Stimulated activated CD8-positive, alpha-beta memory T cell treated with anti-CD3 and anti-CD28 coated beads, Interleukin-12 subunit alpha, Interleukin-12 subunit beta, amount 100 ng/mL, for 1 hour (primary cell): Measurements from ENCODE around the gene PLP2.
"Not testable (repeated sequence)": the region's sequence is repeated elsewhere in the genome, so short reads cannot be mapped to it uniquely, and the experiment has no call there.

ENCODE experiments used
- DNase-seq: peaks from one replicate; pipeline ENCODE4 v3.0.0-alpha.2; 2020; ENCODE audit warnings: low read depth

Gene PLP2

DNA sequence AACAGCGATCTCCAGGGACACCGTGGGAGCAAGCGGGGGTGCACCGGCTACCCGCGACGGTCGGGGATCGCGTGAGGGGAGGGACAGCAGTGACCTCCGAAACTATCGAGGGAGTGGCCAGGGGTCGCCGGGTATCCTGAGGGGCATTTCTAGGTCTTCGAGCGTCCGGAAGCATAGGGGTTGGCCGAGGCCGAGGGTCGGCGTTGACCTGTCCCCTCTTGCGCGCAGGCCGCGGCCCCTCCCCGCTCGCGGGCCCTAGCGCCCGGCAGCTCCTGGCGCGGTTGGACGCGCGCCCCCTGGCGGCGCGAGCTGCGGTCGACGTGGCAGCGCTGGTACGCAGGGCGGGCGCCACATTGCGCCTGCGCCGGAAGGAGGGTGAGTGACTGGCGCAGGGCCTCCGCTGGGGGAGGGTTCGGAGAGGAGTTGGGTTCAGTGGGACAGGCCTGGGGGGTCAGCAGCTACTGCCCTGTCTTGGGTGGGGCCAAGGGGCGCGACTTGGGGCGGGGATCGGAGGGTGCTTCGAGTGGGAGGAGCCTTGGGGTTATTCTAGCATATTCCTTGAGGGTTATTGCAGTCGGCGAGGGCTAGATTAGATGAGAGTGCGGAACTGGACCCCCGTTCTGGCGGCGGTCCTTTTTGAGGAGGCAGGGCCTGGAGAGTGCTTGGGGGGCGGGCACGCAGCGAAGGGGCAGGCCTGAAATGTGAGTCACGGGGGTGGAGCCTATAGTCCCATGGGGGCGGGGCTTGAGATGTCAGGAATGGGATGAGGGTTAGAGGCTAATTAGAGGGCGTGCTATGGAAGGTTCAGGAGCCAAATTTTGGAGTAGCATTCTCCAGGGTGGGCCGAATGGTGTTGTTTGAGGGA lies 7.9 kb upstream of the PLP2 start:
- peak; percentile 51 for DNase-seq

DNA sequence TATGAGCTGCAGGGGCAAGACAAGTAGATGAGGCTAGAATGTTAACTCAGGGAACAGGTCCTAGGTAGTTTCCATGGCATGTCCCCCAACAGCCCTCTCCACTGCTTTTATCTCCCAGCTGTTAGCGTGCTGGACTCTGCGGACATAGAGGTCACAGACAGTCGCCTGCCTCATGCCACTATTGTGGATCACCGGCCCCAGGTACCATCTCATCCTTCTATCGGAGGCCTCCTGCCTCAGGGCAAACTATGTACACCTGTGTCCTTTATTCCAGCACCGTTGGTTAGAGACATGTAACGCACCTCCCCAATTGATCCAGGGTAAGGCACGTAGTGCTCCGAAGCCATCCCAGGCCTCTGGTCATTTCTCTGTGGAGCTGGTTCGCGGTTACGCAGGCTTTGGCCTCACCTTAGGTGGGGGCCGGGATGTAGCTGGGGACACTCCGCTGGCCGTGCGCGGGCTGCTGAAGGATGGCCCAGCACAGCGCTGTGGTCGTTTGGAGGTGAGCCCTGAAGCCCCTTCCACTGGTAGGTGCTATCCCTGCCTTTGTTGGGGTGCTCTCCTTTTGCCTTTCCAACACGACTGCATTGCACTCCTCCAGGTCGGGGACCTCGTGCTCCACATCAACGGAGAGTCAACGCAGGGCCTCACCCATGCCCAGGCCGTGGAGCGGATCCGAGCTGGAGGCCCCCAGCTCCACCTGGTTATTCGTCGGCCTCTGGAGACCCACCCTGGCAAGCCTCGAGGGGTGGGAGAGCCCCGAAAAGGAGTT lies 6.9 kb upstream of the PLP2 start:
- DNase-seq, result no peak

DNA sequence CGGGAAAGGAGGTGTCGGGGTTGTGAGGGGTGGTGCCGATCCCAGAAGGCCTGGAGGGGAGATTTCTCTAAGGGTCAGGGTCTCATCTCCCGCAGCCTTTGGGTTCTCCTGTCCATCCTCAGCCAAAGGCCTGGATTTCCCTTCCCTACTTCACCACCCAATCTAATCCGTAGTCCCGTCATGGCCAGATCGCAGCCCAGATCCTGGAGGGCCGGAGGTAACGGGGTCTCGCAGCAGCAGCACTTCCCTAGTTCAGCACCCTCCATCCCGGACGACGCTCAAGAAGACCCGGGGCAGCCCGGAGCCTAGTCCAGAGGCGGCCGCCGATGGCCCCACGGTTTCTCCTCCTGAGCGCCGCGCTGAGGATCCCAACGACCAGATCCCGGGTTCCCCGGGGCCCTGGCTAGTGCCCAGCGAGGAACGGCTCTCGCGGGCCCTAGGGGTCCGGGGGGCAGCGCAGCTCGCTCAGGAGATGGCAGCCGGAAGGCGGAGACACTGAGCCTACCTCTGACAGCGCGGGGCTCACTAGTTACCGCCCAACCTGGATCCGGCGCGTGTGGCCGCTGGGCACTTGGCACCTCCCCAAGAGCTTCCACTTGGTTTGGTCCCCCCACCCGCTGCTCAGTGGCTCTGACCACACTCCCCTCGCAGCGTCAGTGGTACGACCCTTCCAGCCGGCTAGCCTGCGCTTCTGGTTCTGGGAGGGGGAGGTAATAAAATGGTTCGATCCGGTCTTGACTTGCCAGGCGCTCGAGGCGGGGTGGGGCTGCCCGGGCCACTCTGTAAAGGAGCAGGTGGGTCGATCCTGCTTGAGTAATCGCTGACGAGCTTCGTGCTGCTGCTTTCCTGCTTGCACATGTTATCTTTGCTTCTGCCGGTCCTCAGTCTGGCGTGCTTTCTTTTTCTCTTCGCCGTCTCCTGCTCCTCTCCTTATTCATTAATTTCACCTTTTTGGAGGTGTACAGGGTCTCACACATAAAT lies 5.5 kb upstream of the PLP2 start:
- DNase-seq, result no peak

DNA sequence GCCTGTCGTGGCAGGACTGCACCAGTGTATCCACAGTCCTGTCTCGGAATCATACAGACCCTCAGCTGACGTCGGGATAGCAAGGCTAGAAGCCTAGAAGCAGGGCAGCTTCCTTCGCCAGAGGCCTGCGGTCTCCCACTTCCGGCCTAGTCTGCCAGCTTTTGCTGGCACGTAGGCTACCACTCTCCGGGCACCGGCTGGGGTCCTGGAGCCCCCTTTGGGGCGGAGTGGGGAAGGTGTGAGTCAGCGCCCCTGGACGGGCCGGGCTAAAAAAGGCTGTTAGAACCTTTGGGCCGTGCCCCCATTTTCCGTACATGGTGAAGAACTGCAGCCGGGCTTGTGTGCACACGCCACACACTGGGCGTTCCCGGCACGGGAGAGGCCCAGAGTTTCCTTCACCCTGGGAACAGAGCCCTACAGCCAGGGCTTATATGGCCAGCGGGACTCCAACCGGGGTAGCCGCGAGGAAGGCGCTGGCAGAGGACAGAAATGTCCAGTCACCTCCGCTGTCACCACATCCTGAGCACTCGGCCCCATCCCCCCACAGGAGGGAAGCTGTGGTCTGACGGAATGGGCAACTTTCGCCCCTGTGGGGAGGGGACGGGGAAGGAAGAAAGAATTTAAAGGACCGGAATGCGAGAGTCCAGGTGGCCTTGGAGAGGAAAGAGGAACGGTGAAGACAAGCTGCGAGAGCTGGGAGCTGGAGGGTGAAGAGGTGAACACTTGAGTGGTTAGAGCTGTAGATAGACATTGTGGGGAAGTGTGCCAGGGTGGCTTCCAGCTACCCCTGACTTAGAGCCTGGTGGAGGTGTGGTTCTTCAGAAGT lies 4.6 kb upstream of the PLP2 start:
- peak; percentile 49 for DNase-seq

DNA sequence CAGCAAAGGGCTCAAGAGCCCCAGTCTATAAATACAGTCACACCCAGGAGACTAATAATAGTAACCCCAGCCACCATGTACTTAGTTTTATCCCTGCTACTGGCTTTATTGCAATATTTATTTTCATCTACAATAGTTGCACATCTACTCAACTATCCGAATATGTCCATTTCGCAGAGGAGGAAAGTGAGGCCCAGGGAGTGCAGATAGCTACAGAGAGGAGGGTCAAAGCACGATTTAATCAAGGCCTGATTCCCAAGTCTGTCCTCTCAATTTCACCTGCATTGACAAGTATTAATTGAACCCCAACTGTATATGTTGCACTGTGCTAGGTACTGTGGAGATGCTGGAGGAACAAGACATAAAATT lies 4.0 kb upstream of the PLP2 start:
- no peak for DNase-seq

DNA sequence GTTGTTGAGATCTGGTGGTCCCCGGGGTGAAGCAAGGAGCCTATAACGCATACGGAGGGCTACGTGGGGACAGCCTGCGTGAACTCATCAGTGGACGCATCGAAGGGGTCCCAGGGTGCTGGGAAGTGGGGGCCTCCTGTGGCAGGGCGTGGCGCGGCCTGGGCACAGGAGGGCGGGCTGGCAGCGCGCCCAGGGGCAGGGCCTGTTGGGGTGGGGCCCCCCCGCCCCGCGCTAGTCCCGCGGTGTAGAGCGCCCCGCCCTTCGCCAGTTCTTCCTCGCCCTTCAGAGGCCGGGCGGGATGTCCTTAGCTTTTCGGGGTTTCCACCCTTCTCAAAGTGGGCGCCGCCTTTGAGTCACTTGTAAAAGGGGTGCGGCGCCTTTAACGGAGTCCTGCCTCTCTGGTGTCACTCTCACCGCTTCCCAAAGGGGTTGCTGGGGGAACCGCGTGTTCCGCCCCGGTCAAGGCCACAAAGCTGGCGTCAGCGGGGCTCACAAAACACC lies 632 bp downstream of the PLP2 start:
- DNase-seq, result peak; percentile 50

DNA sequence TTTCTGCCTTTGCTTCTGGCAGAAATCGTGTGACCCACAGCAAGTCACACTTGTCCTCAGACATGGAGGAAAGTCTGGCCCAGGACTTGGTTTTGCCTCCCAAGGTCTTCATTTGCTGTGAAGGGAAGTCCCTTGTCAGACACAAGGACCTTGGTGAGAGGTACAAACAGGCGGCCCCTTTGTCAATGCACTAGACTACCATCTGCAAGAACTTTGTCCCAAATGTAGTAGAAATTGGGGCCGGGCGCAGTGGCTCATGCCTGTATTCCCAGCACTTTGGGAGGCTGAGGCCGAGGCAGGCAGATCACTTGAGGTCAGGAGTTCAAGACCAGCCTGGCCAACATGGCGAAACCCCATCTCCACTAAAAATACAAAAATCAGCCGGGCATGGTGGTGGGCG lies 1.8 kb downstream of the PLP2 start:
- DNase-seq, result not testable (repeated sequence)

DNA sequence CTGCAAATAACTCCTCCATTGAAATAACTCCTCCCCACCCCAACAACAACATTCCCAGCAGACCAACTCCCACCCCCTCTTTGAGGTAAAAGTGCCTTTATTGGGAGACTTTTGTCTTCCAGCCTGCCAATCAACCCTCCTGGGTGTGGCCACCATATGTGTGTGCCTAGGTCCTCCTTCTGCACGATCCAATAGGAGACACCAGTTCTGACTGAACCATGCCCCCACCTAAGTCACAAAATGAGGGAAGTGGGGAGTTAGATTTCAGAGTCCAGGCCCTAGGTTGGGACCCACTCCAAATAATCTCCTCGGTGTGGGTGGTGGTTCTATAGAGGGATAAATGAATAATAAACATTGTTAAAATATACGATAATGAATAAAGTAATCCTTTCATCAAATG lies 3.0 kb downstream of the PLP2 start:
- no peak for DNase-seq

DNA sequence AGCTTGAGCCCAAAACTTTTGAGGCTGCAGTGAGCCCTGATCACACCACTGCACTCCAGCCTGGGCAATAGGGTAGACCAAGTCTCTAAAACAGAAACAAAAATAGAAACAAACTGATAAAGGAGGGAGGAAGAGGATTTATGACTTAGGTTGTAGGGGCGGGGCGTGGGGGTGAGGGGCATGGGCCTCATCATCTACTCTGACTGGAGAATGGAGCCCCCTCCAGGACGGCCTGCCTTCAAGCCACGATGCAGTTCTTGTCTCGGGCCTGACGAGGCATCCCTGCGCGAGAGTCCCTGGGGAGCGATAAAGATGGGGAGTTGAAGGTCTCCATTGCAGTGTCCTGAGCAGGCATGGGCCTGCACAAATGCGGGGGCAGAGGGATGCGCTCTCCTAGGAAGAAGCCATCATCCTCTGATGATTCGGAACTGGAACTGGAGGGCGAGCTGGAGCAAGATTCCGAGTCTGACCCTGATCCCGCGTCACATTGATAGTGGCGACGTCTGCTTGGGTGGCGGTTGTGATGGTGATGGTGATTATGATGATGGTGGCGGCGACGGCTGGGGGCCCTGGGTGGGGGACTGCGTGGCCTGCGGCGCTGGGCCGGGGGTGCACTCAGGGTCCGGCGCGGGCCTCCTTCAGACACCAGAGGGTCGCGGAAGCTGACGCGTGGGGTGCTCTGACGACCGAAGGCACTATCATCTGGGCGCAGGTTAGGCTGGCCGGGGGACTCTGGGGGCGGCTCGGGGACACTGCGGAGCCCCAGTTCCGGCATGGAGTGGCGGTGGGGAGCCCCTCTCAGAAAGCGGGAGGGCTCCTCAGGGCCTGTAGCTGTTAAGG lies 4.0 kb downstream of the PLP2 start:
- DNase-seq, result no peak

DNA sequence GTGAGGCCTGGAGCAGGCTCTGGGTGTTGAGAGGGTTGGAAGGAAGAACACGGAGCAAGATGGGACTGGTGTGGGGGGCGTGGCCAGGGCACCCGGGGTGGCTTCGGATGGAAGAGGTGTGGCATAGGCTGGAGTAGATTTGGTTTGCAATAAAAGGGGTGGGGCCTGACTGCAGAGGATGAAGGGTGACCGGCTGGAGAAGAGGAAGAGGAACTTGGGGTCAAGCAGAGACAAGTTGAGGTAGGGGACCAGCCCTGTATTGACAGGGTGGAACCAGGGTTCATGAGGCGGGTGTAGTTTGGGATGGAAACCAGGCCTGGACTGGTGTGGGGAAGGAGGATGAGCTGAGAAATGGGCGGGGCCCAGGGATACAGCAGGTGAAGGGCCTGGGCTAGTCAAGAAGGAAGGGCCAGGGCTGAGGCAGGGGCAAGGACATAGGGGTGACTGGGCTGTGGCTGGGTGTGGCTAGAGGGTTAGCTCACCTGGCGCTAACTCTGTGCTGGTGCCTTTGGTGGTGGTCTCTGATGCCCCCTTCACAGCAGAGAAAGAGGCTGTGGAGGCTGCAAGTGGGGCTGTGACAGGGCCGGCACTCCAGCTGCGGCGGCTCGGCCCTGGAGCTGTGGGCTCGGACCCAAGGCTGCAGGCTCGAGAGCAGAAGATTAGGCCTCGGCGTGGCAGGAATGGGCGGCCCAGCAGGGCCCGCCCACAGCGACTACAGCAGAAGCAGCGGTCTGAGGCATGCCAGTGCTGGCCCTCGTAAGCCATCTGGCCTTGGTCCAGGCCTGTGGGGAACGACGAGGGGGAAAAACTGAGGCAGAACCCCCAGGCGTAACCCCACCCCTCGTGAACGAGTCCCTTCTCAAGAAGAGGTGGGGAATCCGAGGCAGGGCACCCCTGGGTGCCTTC lies 5.0 kb downstream of the PLP2 start:
- DNase-seq, result no peak

DNA sequence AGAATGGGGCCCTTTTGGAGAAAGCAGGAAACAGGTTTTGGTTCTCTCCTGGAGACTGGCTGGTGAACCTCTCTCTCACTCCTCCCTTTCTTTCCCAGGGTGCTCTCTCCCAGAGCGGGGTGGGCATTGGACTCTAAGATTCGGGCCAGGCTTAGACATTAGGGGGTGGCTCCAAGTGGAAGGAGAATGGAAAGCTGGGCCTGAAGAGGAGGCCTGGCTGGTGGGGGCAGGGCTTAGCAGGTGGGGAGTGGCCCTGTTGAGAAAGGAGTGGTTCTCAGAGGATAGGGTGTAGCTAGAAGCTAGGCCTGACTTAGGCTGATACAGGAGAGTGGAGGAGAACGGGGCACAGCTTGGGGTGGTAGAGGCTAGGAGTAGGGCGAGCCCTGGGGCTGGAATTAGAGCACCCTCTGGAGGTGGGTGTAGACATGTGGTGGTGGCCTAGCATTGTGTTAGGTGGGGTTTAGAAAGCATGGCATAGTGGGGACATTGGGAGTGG lies 5.7 kb downstream of the PLP2 start:
- no peak for DNase-seq

DNA sequence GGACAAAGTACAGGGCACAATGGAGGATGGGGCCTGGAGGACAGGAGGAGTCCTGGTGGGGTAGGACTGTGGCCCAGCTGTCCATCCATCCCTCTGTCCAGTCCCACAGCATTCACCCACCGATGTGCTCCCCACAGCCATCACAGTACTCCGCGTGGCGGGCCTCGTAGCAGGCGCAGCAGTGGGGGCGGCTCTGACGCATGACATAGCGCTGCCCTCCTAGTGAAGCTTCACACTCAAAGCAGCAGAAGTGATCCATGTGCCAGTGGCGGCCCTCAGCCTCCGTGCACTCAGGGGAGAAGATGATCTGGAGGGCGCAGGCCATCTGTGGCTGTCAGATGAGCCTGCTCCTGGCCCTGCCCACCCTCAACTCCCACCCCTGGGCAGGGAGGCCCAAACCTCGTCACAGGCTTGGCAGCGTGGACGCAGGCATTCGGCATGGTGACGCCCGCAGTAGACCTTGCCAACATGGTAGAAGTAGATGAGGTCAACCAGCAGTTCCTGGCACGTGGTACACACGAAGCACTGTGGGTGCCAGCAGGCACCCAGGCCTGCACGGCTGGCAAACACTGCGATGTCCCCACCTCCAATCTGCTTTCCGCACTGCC lies 6.3 kb downstream of the PLP2 start:
- no peak for DNase-seq

DNA sequence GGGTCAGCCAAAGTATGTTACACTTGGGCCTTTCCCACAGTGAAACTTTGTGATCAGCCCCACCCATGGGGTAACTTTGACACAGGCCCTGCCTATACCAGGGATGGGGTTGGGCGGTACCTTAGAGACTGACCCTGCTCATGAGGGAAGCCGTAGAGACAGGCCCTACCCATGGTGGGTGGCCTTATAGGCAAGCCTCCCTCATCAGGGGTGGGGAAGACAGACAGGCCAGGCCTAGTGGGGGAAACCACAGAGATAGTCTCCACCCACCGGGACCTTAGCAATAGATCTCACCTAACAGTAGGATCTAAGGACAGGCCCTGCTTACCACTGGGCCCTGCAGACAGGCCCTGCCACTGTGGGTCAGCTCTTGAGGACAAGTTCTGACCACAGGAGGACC lies 6.8 kb downstream of the PLP2 start:
- no peak for DNase-seq

DNA sequence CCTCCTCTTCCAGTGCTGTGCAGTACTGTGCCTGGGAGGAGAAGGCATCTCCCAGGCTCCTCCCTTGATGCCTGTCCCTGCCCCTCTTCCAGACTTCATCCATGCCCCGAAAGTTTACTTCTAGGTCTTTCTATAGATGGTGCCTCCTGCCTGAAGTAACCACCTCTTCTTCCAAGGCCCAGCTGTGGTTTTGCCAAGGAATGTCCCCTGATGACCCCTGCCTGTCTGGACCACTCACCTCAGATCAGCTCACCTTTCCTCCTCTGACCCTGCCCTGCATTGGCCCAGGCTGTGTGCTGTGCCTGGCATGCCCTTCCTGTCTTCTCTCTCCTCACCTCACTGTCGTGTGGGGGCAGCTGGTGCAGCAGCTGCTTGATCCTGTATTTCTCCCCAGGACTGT lies 7.7 kb downstream of the PLP2 start:
- DNase-seq, result no peak

DNA sequence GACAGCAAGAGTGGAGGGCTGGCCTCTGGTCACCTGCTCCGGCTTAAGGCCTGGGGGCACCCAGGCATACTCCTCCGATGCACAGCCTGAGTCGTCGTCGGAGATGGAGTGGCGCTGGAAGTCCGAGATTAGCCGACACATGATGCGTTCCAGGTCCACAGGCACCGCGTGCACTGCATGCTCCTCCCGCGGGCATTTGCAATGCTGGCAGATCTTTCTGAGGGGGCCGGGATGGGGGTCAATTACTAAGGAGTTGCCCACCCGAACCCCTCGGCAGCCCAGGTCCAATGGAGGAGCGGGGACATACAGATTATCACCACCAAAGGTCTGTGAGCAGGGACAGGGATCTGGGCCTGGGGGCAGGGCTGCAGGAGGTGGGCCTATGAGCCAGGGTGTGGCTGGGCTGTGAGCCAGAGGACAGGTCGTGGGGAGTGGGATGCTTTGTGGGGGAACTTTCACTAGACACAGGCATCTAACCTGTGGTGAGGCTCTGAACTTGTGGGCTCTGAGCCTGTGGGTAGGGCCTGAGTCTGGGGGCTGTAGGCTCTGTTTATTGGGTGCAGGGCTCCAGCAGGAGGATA lies 12.1 kb downstream of the PLP2 start:
- DNase-seq, result no peak

DNA sequence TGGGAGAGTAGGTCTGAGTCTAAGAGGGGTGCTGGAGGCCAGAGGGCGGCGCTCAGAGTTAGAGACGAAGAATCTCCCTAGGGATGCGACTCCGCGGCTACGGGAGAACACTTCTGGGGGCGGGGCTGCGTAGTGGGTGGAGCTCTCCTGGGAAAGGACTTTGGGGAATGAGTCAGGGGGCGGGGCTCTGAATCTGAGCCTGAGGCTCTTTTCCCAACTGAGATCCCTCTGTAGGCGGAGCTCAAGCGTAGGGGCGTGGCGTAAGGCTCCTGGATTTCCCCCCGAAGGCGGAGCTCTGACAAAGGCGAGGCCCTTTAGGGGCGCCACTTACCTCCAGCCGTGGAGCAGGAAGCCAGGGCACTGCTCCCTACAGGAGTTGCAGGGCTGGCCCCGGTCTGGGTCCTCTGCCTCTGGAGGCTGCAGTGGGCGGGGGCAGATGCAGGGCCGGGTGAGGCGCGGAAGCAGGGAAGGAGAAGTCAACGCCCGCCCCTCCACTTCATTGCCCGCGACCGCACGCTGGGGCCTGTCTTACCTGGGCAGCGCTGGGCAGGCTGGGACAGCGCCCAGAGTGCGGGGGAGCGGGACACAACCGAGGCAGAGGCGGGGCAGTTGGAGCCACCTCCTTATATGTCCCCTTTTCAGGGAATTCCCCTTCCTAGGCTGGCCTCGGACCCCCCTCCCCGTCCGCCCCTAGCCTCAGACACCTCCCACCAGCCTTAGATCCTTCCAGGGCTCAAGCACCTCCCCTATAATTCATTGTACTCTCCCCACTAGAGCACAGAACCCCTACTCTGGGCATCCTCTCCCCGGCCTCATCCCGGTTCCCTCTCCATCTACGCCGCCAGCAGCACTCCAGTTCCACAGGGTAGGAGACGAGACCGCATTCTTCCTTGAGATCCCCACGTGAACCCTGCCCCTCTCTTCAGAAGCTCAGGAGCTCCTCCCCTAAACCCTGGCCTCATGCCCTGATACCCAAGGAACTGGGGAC lies 12.9 kb downstream of the PLP2 start:
- no peak for DNase-seq
